Stimulated activated CD8-positive, alpha-beta memory T cell treated with anti-CD3 and anti-CD28 coated beads, Interleukin-7, amount 100 ng/mL, for 4 hours (primary cell): ENCODE measurements around the gene NDUFAB1.
"Not testable (repeated sequence)": the region's sequence is repeated elsewhere in the genome, so short reads cannot be mapped to it uniquely, and the experiment has no call there.

Experiments used
- DNase-seq, 2 donors: peaks; one replicate each; pipeline ENCODE4 v3.0.0-alpha.2; 2020; ENCODE audit warnings: low read depth in 2 of 2

NDUFAB1 gene

GRCh38 chr16:23595951-23596720, at the start of gene NDUFAB1:
Gene NDUFAB1, minus strand, starts transcription at chr16:23596316. Its CDS starts 26 bp downstream, at chr16:23596290.
- peak; percentile 70 to 86 for DNase-seq

- DNase-seq, result no peak
Measured at GRCh38 chr16:23642246-23642774, 46.2 kb upstream of the NDUFAB1 start.

DNA sequence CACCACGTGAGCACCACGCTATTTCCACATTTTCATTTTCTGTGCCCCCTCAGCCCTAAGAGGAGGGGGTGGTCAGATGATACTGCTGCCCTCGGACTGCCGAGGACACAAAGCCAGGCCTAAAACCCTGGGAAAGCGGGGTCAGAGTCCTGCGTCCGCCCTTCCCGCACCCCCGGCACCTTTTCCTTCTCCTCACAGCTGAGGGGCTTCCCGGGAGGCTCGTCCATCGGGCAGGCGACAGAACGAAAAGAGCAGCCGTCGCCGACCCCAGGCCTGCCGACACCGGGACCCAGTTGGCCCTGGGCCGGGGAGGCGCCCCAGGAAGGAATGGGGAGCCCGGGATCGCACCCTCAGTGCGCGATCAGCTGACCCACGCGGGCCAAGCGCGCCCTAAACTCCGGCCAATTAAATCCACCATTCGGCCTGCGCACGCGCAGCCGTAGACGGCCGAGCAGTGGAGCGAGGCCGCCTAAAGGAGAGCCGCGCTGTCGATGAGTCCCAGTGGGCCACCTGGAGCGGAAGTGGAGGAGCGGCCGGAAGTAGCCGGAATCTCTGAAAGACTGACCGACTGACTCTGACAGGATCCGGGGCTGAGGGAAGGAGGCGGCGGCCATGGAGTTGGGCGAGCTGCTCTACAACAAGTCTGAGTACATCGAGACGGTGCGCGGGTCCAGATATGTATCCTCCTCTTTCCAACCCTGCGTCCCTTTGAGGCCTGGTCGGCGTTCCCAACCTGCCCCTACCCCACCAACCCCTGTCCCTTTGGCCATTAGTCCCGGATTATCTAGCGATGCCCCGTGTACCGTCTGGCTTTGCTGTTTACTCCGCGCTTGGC, 45.0 kb upstream of the NDUFAB1 start, which contains the start of the genes DCTN5 and PALB2:
Gene DCTN5, plus strand, starts transcription at position 536 of the 835 bp plus-strand sequence. Its CDS starts 77 bp downstream, at position 613.
Gene PALB2, minus strand, starts transcription at position 380 of the 835 bp plus-strand sequence. Its CDS starts 153 bp downstream, at position 227.
- DNase-seq, result peak; percentile 77 to 83

DNA sequence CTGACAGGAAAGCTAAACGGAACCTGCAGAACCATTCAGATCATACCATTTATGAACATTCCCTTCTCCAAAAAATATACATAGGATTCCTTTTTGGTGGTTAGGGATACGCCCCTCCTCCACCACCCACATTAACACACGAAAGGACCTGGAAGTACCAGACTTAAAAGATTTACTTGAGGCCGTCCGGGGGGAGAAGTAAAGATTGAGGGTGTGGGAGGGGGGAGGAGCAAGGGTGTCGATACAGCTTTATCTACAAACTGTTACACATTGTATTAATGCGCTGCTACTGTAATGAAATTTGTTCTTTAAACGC, 44.5 kb upstream of the NDUFAB1 start:
- peak in 1 of 2 donors; percentile 8 for DNase-seq

DNA sequence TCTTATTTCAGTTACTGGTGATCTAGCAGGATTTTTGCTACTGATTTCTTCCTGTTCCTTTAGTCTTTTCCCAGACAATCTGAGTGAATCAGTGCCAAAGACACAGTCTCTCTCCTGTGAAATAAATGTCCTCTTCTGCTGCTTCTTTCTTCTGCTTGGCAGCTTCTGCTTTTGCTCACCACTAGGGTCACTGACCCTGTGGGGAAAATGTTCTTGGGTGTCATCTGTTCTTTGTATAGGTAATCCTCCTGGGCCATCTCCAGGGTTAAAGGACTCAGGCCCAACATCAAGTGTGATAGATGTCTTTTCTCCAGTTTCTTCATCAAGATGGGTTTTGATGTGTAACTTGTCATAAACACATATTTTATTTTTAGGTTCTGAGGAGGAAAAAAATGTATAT, 39.8 kb upstream of the NDUFAB1 start:
- no peak for DNase-seq

GRCh38 chr16:23634461-23635036, 38.4 kb upstream of the NDUFAB1 start:
- no peak for DNase-seq

GRCh38 chr16:23631874-23632273, 35.8 kb upstream of the NDUFAB1 start:
- DNase-seq, result not testable (repeated sequence)

DNA sequence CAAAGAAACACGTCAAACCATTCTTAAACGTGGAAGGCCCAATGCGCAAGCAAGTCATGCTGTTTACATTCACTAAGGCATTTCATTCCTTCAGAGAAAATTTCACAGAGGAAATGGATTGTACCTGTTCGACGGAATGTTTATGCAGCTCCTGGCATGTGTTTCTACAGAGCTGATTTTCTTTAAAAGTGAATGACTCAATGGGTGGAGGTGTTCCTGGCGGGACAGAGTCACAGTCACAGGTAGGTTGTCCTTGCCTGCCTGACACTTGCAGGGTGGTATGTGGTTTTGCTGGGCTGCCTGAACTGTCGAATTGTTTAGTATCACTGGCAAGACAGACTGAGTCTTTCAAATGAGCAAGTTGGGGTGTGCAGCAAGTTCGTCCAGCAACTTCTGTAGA, 33.4 kb upstream of the NDUFAB1 start:
- DNase-seq, result no peak

DNA sequence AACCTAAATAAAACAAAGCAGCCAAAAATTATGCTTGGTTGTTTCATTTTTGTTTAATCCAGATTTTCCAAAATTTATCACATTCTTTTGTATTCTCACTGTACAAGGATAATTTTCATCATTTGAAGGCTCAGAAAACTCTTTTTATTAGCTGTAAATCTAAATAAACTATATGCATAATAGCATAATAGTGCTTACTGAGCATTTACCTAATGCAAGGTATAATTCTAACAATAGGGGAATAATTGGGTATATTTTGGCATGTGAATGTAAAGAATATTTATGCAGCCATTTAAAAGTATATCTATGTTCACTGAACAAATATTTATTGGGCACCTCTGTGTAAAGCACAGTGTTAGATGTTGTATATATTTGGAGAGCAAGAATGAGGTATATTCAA, 28.0 kb upstream of the NDUFAB1 start:
- no peak for DNase-seq

DNA sequence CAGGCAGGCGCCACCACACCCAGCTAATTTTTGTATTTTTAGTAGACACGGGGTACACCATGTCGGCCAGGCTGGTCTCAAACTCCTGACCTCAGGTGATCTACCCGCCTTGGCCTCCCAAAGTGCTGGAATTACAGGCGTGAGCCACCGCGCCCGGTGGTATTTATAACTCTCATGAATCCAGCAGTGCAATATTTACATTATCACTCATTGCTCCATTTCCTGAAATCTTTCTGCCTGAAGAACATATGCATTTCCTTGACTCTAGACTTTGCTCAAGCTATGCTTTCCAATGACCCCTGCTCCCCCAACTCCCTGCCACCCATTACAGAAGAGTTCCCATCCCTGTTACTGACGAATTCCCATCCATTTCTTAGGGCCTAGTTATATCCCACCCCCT, 19.7 kb upstream of the NDUFAB1 start:
- DNase-seq, result no peak

DNA sequence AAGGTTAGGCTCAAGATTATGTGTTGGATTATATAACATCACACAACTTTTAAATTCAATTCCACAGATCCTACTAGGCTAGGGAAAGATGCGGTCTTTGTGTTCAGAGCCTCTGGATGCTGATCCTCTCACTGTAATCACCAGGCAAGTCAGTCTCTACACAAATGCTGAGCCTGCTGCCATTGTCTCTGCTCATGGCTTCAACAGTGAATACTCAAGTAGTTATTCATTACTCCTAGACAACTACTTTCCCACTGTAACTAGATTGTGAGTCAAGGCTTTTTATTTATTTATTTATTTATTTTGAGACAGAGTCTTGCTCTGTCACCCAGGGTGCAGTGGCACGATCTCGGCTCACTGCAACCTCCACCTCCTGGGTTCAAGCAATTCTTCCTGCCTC, 15.8 kb upstream of the NDUFAB1 start:
- no peak for DNase-seq

GRCh38 chr16:23610905-23611304, 14.8 kb upstream of the NDUFAB1 start:
- DNase-seq, result not testable (repeated sequence)

DNA sequence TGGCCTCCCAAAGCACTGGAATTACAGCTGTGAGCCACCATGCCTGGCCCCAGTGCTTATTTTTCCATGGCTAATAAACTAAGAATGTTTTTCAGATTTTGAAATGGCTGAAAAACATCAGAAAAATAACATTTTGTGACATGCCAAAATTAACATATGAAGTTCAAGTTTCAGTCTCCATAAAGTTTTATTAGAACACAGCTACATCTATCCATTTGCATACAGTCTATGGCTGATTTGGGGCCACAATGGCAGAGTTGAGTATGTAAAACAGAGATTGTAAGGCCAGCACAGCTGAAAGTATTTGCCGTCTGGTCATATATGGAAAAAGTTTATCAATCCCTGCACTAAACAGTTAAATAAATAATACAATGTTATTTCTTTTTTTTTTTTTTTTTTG, 13.8 kb upstream of the NDUFAB1 start:
- DNase-seq, result no peak

DNA sequence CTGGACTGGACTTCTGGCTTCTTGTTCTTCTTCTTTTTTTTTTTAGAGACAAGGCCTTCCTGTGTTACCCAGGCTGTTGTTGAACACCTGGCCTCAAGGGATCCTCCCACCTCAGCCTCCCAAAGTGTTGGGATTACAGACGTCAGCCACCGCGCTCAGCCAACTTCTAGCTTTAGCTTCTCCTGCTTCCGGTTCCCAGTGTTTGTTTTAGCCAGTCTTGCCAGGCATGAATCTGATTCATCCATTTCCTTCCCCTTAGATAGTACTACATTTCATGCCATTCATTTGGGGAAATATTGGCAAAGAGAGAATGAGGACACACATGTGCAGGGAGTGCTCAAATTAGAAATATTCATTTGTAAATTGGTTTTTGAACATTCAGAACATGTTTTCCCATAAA, 12.1 kb upstream of the NDUFAB1 start:
- DNase-seq, result no peak

DNA sequence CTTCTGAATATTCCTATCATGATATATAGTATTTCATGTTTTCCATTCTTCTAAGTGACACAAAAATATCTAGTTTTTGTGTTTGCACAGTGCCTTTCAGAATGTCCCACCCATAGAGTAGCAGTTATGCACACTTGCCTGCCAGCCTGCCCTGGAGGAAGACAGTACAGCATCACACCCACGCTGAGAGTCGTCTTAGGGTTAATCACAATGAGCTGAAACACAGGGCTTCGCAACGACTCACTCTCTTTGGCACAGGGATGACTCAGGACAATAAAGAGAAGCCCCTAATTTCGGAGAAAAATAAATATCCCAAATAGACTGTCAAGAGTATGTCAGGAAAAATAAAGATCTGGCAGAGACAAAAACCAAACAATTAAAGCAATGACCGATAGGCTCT, 11.6 kb upstream of the NDUFAB1 start:
- DNase-seq, result no peak

DNA sequence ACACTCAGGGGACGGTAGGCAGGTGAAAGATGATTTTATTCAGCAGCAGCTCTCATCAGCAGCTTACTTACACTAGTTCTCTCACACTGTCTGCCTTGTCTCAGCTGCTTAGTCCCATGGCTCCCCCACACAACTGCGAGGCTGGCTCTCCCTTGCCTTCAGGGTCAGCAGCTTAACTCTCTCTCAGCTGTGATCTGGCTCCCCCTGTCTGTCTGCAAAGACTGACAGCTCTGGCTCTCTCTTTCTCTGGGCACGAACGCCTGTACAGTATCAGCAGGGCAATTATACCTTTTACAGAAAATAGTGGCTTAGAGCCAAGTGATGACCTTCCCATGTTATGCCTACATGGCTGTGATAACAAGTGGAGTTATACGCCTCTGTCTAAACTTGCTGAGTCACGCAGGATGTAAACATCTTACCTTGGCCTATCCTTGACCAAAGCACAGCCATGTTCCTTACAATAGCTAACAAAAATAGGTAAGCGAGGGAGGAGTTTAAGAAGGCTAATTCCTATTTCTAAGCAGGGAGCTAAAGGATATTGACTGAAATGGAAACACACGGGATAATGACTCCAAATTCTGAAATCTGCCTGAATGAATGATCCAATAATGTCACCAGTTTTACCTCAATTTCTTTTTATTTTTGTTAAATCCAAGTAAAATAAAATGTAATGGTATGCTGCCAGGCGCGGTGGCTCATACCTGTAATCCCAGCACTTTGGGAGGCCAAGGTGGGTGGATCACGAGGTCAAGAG, 1.1 kb upstream of the NDUFAB1 start:
- DNase-seq, result no peak

DNA sequence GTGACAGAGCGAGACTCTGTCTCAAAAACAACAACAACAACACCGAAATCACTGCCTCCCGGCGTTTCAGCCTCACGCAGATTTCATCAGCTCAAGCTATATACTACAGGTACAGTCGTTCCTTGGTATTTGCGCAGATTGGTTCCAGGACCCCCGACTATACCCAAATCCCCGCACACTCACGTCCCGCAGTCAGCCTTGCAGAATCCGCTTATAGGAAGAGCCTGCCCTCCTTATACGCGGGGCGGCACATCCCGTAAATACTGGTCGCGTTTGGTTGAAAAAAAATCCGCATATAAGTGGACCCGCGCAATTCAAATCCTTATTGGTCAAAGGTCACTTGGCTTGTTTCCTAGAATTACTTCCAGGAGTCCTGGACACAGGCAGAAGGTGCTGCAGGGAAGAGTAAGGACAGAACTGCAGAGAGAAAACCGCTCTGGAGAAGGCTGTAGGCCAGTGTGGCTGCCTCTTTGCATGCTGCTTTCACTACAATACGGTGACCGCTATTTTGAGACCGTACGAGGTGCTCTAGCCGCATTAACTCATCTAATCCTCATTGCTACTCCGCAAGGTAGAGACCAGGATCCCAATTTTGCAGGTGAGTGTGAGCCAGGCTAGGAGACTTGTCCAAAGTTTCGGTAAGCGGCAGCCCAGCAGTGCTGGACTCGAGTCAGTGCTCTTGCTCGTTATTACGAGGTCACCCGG, 718 bp downstream of the NDUFAB1 start:
- DNase-seq, result no peak

DNA sequence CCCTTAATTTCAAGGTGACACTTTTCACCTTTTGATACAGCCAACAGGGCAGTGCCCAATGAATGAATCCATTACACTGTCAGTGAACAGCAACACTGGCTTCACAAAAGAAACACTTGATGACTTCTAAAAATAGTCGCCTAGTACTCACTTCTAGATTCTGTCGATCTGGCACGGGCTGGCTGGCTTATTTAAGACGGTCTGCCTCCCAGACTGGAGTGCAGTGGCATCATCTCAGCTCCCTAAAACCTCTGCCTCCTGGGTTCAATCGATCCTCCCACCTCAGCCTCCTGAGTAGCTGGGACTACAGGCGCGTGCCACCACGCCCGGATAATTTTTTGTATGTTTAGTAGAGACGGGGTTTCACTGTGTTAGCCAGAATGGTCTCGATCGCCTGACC, 1.9 kb downstream of the NDUFAB1 start:
- DNase-seq, result no peak

DNA sequence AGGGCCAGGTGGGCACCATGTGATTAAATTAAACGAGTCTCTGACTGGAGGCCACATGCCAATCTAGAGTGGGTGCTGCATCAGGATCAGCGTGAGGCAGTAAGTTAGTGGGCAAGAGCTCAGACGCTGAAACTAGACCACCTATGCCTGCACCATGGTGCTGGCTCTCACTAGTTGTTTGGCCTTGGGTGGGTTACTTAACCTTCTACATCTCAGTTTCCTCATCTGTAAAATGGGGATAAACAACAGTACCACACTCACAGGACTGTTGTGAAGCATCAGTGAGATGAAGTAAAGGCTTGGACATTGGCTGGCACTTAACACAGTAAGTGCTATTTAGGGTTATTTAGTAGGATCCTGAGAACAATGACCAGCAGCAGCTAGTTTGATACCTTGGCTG, 5.9 kb downstream of the NDUFAB1 start:
- no peak for DNase-seq

- no peak for DNase-seq
Measured at GRCh38 chr16:23587726-23588125, 8.4 kb downstream of the NDUFAB1 start.
